KOPT-K1 (cell line): ENCODE data around the gene APBB2.

ENCODE experiments used
- H3K27ac ChIP-seq: fragments of 200-600 bp; sonication (generic); 2 replicates; pipeline ENCODE4 v1.5.1; 2016; ENCODE audit warnings: antibody characterized with exemption, mild to moderate bottlenecking, low read depth, low read length; ENCODE audit not compliant: poor library complexity, severe bottlenecking
- H3K36me3 ChIP-seq: fragments of 200-600 bp; sonication (generic); 2 replicates; pipeline ENCODE4 v1.5.1; 2017; ENCODE audit warnings: antibody characterized with exemption, mild to moderate bottlenecking, low read length, moderate library complexity; ENCODE audit not compliant: insufficient read depth
- H3K9me3 ChIP-seq: fragments of 200-600 bp; sonication (generic); 2 replicates; pipeline ENCODE4 v1.5.1; 2017; ENCODE audit warnings: antibody characterized with exemption, low read length, mild to moderate bottlenecking; ENCODE audit not compliant: insufficient read depth, poor library complexity, severe bottlenecking

APBB2 gene

GRCh38 chr4:41221850-41222645, 7.7 kb upstream of the APBB2 start:
- Histone ChIP-seq H3K27ac (no peak overlapping the region), H3K36me3 (no peaks in the 10 kb centered on the region), H3K9me3 (no peaks in the 10 kb centered on the region)

GRCh38 chr4:41219421-41219950, 5.1 kb upstream of the APBB2 start:
- Histone ChIP-seq H3K36me3 (no peaks in the 10 kb centered on the region), H3K27ac (no peak overlapping the region), H3K9me3 (no peaks in the 10 kb centered on the region)

GRCh38 chr4:41218703-41219102, 4.4 kb upstream of the APBB2 start:
- Histone ChIP-seq H3K36me3 (no peaks in the 10 kb centered on the region), H3K9me3 (no peaks in the 10 kb centered on the region), H3K27ac (no peak overlapping the region)

GRCh38 chr4:41217374-41217773, 3.0 kb upstream of the APBB2 start:
- H3K9me3 ChIP-seq, result no peaks in the 10 kb centered on the region
- H3K36me3 ChIP-seq, result no peaks in the 10 kb centered on the region
- no peak overlapping the region for H3K27ac ChIP-seq

GRCh38 chr4:41217020-41217333, 2.6 kb upstream of the APBB2 start:
- Histone ChIP-seq H3K9me3 (no peaks in the 10 kb centered on the region), H3K27ac (no peak overlapping the region), H3K36me3 (no peaks in the 10 kb centered on the region)

- H3K27ac ChIP-seq, result no peak overlapping the region
Observed at GRCh38 chr4:41216294-41217019, 2.1 kb upstream of the APBB2 start.

GRCh38 chr4:41215969-41216293, 1.6 kb upstream of the APBB2 start:
- Histone ChIP-seq H3K27ac (no peak overlapping the region), H3K9me3 (no peaks in the 10 kb centered on the region), H3K36me3 (no peaks in the 10 kb centered on the region)

More at GRCh38 chr4:41216294-41217019, 2.1 kb upstream of the APBB2 start:
- Histone ChIP-seq H3K9me3 (no peaks in the 10 kb centered on the region), H3K36me3 (no peaks in the 10 kb centered on the region)

- Histone ChIP-seq H3K27ac (no peak overlapping the region), H3K9me3 (no peaks in the 10 kb centered on the region), H3K36me3 (no peaks in the 10 kb centered on the region)
Observed at GRCh38 chr4:41215155-41215554, 813 bp upstream of the APBB2 start.

- no peaks in the 10 kb centered on the region for H3K9me3 ChIP-seq
- H3K27ac ChIP-seq, result no peak overlapping the region
- H3K36me3 ChIP-seq, result no peaks in the 10 kb centered on the region
Observed at GRCh38 chr4:41214825-41215146, 444 bp upstream of the APBB2 start.

- Histone ChIP-seq H3K9me3 (no peaks in the 10 kb centered on the region), H3K27ac (no peak overlapping the region), H3K36me3 (no peaks in the 10 kb centered on the region)
Observed at GRCh38 chr4:41213625-41214135, 662 bp downstream of the APBB2 start.

GRCh38 chr4:41212616-41213203, 1.6 kb downstream of the APBB2 start:
- Histone ChIP-seq H3K27ac (no peak overlapping the region), H3K9me3 (no peaks in the 10 kb centered on the region), H3K36me3 (no peaks in the 10 kb centered on the region)

GRCh38 chr4:41211951-41212615, 2.3 kb downstream of the APBB2 start:
- Histone ChIP-seq H3K27ac (no peak overlapping the region), H3K9me3 (no peaks in the 10 kb centered on the region), H3K36me3 (no peaks in the 10 kb centered on the region)

- Histone ChIP-seq H3K9me3 (no peaks in the 10 kb centered on the region), H3K36me3 (no peaks in the 10 kb centered on the region), H3K27ac (no peak overlapping the region)
Observed at GRCh38 chr4:41209901-41210300, 4.4 kb downstream of the APBB2 start.

- Histone ChIP-seq H3K27ac (no peak overlapping the region), H3K36me3 (no peaks in the 10 kb centered on the region), H3K9me3 (no peaks in the 10 kb centered on the region)
Observed at GRCh38 chr4:41209187-41209586, 5.2 kb downstream of the APBB2 start.

GRCh38 chr4:41207291-41207831, 7.0 kb downstream of the APBB2 start:
- no peak overlapping the region for H3K27ac ChIP-seq
- no peaks in the 10 kb centered on the region for H3K9me3 ChIP-seq
- H3K36me3 ChIP-seq, result no peaks in the 10 kb centered on the region
